ENCODE data around the gene TSPO. TPM values are rescaled to one million over a fixed set of nuclear protein-coding genes. Genes with fewer than 3 reads are reported as not detected.
A peak's percentile ranks its signal among the peaks of the same experiment; 100 is the strongest.

Gene TSPO
- total RNA-seq, 1 donor from 2014 or later = 124 TPM

DNA sequence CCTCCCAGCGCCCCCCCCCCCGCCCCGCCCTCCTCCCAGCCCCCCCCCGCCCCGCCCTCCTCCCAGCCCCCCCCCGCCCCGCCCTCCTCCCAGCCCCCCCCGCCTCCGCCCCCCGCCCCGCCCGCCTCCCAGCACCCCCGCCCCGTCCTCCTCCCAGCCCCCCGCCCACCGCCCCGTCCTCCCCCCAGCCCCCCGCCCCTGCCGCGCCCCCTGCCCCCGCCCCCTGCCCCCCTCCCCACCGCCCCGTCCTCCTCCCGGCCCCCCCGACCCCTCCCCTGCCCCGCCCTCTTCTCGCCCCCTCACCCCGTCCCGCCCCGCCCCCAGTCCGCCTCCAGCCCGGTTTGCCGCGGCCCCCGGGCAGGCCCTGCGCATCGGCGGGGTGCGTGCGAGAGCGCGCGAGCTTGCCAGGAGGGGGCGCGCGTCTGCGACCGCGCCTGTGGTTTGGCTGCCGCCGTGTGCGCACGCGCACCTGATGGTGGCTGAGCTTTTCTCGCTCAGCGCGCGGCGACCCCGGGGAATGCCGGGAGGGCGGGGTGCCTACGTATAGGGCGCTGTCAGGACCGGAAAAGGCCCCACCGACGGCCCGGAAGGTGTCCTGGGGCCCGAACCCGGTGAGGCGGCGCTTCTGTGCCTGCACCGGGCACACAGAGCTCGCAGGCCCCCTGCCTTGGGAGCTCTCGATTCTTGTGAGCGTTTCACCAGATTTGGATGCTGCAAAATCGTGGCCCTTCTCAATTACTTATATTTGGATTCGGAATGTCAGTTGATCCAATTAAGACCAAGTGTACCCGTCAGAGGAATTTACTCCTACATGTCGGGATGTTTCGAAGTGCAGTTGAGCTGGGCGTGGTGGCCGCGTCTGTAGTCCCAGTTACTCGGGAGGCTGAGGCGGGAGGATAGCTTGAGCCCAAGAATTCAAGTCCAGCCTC lies 36.1 kb downstream of the TSPO start:
- Histone ChIP-seq H3K79me2 (ENCODE audit: insufficient read depth, low read length) (peaks cover 37% of the 10 kb centered on the region), H3K4me3 (ENCODE audit: insufficient read depth, low read depth, low read length) (peak overlapping the region; percentile 60), H3K9ac (ENCODE audit: low read length) (peak overlapping the region; percentile 80), H3K27me3 (ENCODE audit: insufficient read depth, low read length) (peaks cover 8% of the 10 kb centered on the region), H3K27ac (ENCODE audit: low read depth, low read length) (peak overlapping the region; percentile 93), H3K9me3 (ENCODE audit: insufficient read depth, low read depth, low read length) (peaks cover 3% of the 10 kb centered on the region), H4K20me1 (ENCODE audit: insufficient read depth, low read length) (peaks cover 13% of the 10 kb centered on the region), H2AFZ (ENCODE audit: low read depth, low read length) (peak overlapping the region; percentile 95), H3K4me1 (ENCODE audit: insufficient read depth, low read length) (peaks cover 28% of the 10 kb centered on the region), H3K4me2 (ENCODE audit: low read length) (peak overlapping the region; percentile 94), H3K36me3 (ENCODE audit: insufficient read depth, low read length) (no peaks in the 10 kb centered on the region)
- FAIRE-seq (no peak), DNase-seq (ENCODE audit: low read depth) (peak; percentile 79)
- Mint-ChIP-seq H3K27ac (ENCODE audit: unreplicated experiment) (peak overlapping the region; percentile 95), H3K4me3 (ENCODE audit: unreplicated experiment) (peak overlapping the region; percentile 80), H3K27me3 (ENCODE audit: low read depth, unreplicated experiment) (no peaks in the 10 kb centered on the region), H3K9me3 (ENCODE audit: unreplicated experiment) (no peaks in the 10 kb centered on the region), H3K36me3 (ENCODE audit: low read depth, unreplicated experiment) (no peaks in the 10 kb centered on the region), H3K4me1 (ENCODE audit: low read depth, unreplicated experiment) (peaks cover 10% of the 10 kb centered on the region)
- no peak for TF ChIP-seq EZH2 (IDR thresholded peaks at IDR 0.05; ENCODE audit: insufficient read depth, low read length)
- TF ChIP-seq, protein P1, sequence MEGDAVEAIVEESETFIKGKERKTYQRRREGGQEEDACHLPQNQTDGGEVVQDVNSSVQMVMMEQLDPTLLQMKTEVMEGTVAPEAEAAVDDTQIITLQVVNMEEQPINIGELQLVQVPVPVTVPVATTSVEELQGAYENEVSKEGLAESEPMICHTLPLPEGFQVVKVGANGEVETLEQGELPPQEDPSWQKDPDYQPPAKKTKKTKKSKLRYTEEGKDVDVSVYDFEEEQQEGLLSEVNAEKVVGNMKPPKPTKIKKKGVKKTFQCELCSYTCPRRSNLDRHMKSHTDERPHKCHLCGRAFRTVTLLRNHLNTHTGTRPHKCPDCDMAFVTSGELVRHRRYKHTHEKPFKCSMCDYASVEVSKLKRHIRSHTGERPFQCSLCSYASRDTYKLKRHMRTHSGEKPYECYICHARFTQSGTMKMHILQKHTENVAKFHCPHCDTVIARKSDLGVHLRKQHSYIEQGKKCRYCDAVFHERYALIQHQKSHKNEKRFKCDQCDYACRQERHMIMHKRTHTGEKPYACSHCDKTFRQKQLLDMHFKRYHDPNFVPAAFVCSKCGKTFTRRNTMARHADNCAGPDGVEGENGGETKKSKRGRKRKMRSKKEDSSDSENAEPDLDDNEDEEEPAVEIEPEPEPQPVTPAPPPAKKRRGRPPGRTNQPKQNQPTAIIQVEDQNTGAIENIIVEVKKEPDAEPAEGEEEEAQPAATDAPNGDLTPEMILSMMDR (IDR thresholded peaks at IDR 0.05; ENCODE audit: insufficient read depth, low read depth, low read length) = peak; percentile 30

DNA sequence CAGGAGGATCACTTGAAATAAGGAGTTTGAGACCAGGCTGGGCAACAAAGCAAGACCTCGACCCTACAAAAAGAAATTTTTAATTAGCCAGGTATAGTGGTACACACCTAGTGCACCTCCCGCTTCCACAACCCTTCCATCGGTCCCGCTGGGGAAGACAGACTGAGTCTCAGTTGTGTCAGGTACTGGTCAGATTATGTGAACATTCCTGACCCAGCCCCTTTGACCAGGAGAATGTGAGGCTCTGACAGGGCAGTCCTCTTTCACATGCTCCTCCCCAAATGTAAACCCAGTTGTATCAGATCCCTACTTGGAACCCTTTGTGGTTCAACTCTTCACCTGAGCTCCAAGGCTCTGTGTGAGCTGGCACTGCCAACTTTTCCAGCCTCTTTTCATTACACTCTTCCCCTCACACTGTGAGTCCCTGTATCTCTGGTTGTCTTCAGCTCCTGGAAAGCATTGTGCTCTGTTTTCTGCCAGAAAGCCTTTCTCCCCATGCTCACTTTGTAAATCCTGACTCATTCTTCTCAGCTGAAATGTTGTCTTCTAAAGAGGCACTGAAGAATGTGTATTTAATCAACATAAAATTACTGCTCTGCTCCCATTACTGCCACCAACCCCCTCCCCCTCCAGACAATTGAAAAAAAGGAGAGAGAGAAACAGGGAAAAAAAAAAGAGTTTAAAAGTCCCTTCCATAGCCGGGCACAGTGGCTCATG lies 37.6 kb downstream of the TSPO start:
- Histone ChIP-seq H3K4me2 (ENCODE audit: low read length) (no peak overlapping the region), H3K36me3 (ENCODE audit: insufficient read depth, low read length) (no peaks in the 10 kb centered on the region), H3K9ac (ENCODE audit: low read length) (no peak overlapping the region), H3K27me3 (ENCODE audit: insufficient read depth, low read length) (peaks cover 8% of the 10 kb centered on the region), H3K79me2 (ENCODE audit: insufficient read depth, low read length) (peaks cover 23% of the 10 kb centered on the region), H3K9me3 (ENCODE audit: insufficient read depth, low read depth, low read length) (peaks cover 3% of the 10 kb centered on the region), H4K20me1 (ENCODE audit: insufficient read depth, low read length) (peaks cover 7% of the 10 kb centered on the region), H3K4me1 (ENCODE audit: insufficient read depth, low read length) (peaks cover 21% of the 10 kb centered on the region), H3K27ac (ENCODE audit: low read depth, low read length) (no peak overlapping the region), H3K4me3 (ENCODE audit: insufficient read depth, low read depth, low read length) (no peak overlapping the region), H2AFZ (ENCODE audit: low read depth, low read length) (no peak overlapping the region)
- no peak for TF ChIP-seq EZH2 (IDR thresholded peaks at IDR 0.05; ENCODE audit: insufficient read depth, low read length)
- TF ChIP-seq, protein P1 (IDR thresholded peaks at IDR 0.05; ENCODE audit: insufficient read depth, low read depth, low read length) = no peak
- DNase-seq (ENCODE audit: low read depth) (no peak), FAIRE-seq (no peak)
- H3K4me1 Mint-ChIP-seq (ENCODE audit: low read depth, unreplicated experiment) = peaks cover 9% of the 10 kb centered on the region
- no peaks in the 10 kb centered on the region for H3K36me3 Mint-ChIP-seq (ENCODE audit: low read depth, unreplicated experiment)
- H3K27ac Mint-ChIP-seq (ENCODE audit: unreplicated experiment) = peak overlapping the region; percentile 63
- no peaks in the 10 kb centered on the region for H3K9me3 Mint-ChIP-seq (ENCODE audit: unreplicated experiment)
- no peaks in the 10 kb centered on the region for H3K27me3 Mint-ChIP-seq (ENCODE audit: low read depth, unreplicated experiment)
- H3K4me3 Mint-ChIP-seq (ENCODE audit: unreplicated experiment) = peak overlapping the region; percentile 70
